ENCODE measurements around the gene MAP4K1.

Gene MAP4K1

GRCh38 chr19:38663957-38664502 is 46.3 kb upstream of the MAP4K1 start:
- no peak for DNase-seq (ENCODE audit: low read depth in 2 of 2)
- H3K4me3 ChIP-seq (replicated peaks in 1 of 2; ENCODE audit: low read depth in 2 of 2, low read length in 2 of 2): no peak overlapping the region
- TF ChIP-seq CTCF (IDR thresholded peaks at IDR 0.05; ENCODE audit: low read depth, low read length): no peak

GRCh38 chr19:38663156-38663651 is 45.5 kb upstream of the MAP4K1 start:
- H3K4me3 ChIP-seq (replicated peaks in 1 of 2; ENCODE audit: low read depth in 2 of 2, low read length in 2 of 2): no peak overlapping the region
- DNase-seq (ENCODE audit: low read depth in 2 of 2): no peak
- no peak for TF ChIP-seq CTCF (IDR thresholded peaks at IDR 0.05; ENCODE audit: low read depth, low read length)

- no peak for TF ChIP-seq CTCF (IDR thresholded peaks at IDR 0.05; ENCODE audit: low read depth, low read length)
- no peak for DNase-seq (ENCODE audit: low read depth in 2 of 2)
These were observed 44.9 kb upstream of the MAP4K1 start for GRCh38 chr19:38662537-38663155.

GRCh38 chr19:38661996-38662395 is 44.2 kb upstream of the MAP4K1 start:
- no peak overlapping the region for H3K4me3 ChIP-seq (replicated peaks in 1 of 2; ENCODE audit: low read depth in 2 of 2, low read length in 2 of 2)
- no peak for TF ChIP-seq CTCF (IDR thresholded peaks at IDR 0.05; ENCODE audit: low read depth, low read length)
- no peak for DNase-seq (ENCODE audit: low read depth in 2 of 2)

More at GRCh38 chr19:38662537-38663155, 44.9 kb upstream of the MAP4K1 start:
- H3K4me3 ChIP-seq (replicated peaks in 1 of 2; ENCODE audit: low read depth in 2 of 2, low read length in 2 of 2): no peak overlapping the region

- TF ChIP-seq CTCF (IDR thresholded peaks at IDR 0.05; ENCODE audit: low read depth, low read length): no peak
- DNase-seq (ENCODE audit: low read depth in 2 of 2): no peak
- no peak overlapping the region for H3K4me3 ChIP-seq (replicated peaks in 1 of 2; ENCODE audit: low read depth in 2 of 2, low read length in 2 of 2)
These were observed 43.4 kb upstream of the MAP4K1 start for GRCh38 chr19:38661136-38661535.

GRCh38 chr19:38660724-38661123 is 43.0 kb upstream of the MAP4K1 start:
- DNase-seq (ENCODE audit: low read depth in 2 of 2): no peak
- no peak for TF ChIP-seq CTCF (IDR thresholded peaks at IDR 0.05; ENCODE audit: low read depth, low read length)
- no peak overlapping the region for H3K4me3 ChIP-seq (replicated peaks in 1 of 2; ENCODE audit: low read depth in 2 of 2, low read length in 2 of 2)
